ENCODE results near the gene TIMP2. TPM values are rescaled to one million over a fixed set of nuclear protein-coding genes. Genes with fewer than 3 reads are reported as not detected.

The TIMP2 gene
- total RNA-seq, 2 experiments from 2014 or later, result 0.35 to 0.43 TPM

Other genes starting within 250 kb of the TIMP2 start
- gene CYTH1, start 143.1 kb downstream of the TIMP2 start, total RNA-seq, result 100 to 1,000 TPM; 145 to 149 TPM
- gene USP36, start 84.6 kb downstream of the TIMP2 start, total RNA-seq, result 10 to 100 TPM; 65.3 to 68.7 TPM
- gene CEP295NL, start 22.2 kb downstream of the TIMP2 start, total RNA-seq, result not detected
- gene LGALS3BP, start 54.5 kb upstream of the TIMP2 start, total RNA-seq, result 10 to 100 TPM; 59.9 to 65.4 TPM
- 10 to 100 TPM; 48.7 to 51.0 TPM for gene CANT1, start 84.4 kb upstream of the TIMP2 start, total RNA-seq
- gene C1QTNF1, start 98.8 kb upstream of the TIMP2 start, total RNA-seq, result under 1 TPM; 0.14 to 0.32 TPM
- gene ENGASE, start 149.4 kb upstream of the TIMP2 start, total RNA-seq, result 10 to 100 TPM; 49.5 to 51.2 TPM